Sigmoid colon (tissue), 4 donors: ENCODE results near the gene ZNF281.

Experiments used
- POLR2A ChIP-seq, 2 donors: fragments of 450-650 bp; IDR thresholded peaks; one replicate each; pipeline ENCODE4 v1.6.1; 2016; ENCODE audit warnings: antibody characterized with exemption in 2 of 2, mild to moderate bottlenecking in 2 of 2, moderate library complexity in 2 of 2
- POLR2AphosphoS5 ChIP-seq, 4 donors: sonication (generic); formaldehyde crosslinking; IDR thresholded peaks; one replicate each; pipeline ENCODE4 v1.6.1; 2017; ENCODE audit warnings: antibody characterized with exemption in 4 of 4
- TF ChIP-seq, protein P1 (sequence below), 4 experiments: fragments of 450-650 bp in 3 of 4; fragments of 200-600 bp in 1 of 4; IDR thresholded peaks; one replicate each; pipeline ENCODE4 v1.5.1; 2016 to 2019; ENCODE audit warnings: antibody characterized with exemption in 4 of 4, mild to moderate bottlenecking in 3 of 4, moderate library complexity in 2 of 4

DNA sequence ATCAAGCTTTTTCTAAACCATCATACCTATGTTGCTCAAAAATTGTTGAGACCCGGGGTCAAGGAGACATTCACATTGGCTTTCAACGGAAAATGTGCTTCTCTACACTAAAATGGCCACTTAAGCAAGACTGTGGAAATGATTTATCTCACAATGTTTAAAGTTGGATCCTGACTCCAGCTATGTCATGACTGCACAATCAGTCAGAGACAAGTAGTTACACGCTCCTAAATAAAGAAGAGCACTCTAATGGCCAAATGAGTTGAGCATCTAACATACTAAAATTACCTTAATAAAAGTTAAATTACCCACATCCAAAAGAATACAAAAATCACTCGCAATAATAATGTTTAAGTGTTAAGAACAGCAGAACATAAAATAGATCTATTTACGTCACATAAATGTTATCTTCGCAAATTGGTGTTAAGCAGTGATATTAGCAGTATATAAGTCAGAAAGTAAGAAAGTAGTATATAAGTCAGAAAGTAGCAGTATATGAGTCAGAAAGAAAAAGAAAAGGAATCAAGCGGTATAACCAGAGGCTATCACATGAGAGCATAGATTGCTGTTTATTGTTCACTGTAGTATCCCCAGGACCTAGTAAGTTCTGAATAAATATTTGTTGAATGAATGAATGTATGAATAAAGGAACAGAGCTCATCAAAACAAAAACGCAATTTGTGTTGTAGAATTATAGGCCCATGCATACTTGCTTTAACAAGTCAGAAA, 28.4 kb downstream of the ZNF281 start:
- TF ChIP-seq, protein P1, sequence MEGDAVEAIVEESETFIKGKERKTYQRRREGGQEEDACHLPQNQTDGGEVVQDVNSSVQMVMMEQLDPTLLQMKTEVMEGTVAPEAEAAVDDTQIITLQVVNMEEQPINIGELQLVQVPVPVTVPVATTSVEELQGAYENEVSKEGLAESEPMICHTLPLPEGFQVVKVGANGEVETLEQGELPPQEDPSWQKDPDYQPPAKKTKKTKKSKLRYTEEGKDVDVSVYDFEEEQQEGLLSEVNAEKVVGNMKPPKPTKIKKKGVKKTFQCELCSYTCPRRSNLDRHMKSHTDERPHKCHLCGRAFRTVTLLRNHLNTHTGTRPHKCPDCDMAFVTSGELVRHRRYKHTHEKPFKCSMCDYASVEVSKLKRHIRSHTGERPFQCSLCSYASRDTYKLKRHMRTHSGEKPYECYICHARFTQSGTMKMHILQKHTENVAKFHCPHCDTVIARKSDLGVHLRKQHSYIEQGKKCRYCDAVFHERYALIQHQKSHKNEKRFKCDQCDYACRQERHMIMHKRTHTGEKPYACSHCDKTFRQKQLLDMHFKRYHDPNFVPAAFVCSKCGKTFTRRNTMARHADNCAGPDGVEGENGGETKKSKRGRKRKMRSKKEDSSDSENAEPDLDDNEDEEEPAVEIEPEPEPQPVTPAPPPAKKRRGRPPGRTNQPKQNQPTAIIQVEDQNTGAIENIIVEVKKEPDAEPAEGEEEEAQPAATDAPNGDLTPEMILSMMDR (IDR thresholded peaks at IDR 0.05): no peak
- TF ChIP-seq POLR2AphosphoS5 (IDR thresholded peaks at IDR 0.05): peak in 2 of 4 donors; percentile 5 to 15
- TF ChIP-seq POLR2A (IDR thresholded peaks at IDR 0.05): no peak
